Naive thymus-derived CD4-positive, alpha-beta T cell (primary cell): ENCODE data around the gene SMIM41. TPM values are rescaled to one million over a fixed set of nuclear protein-coding genes. Genes with fewer than 3 reads are reported as not detected.
"Not testable (repeated sequence)": the region's sequence is repeated elsewhere in the genome, so short reads cannot be mapped to it uniquely, and the experiment has no call there.

Experiments used
- ATAC-seq: fragments of 150-1000 bp; cut with Tn5 transposase; 2 replicates; pipeline ENCODE4 v1.10.0; 2021; ENCODE audit warnings: mild to moderate bottlenecking, moderate library complexity
- CTCF ChIA-PET: fragments of 350-600 bp; sonication (Branson Sonifier 250); formaldehyde crosslinking; loops from one replicate; lab custom pipeline; 2021; ENCODE audit warnings: antibody characterized with exemption; lab: Charles Lee
- POLR2A ChIA-PET: fragments of 350-600 bp; sonication (Branson Sonifier 250); formaldehyde crosslinking; loops from one replicate; lab custom pipeline; 2021; ENCODE audit warnings: antibody characterized with exemption, inconsistent platforms; lab: Charles Lee
- DNase-seq, 9 donors: peaks; one replicate each; pipeline versions ENCODE4 v3.0.0 to v3.0.0-alpha.2; 2020 to 2022; ENCODE audit warnings: mixed read lengths in 1 of 9
- H3K27ac ChIP-seq: one replicate; pipeline ENCODE4 v1.7.0; 2013; ENCODE audit warnings: mild to moderate bottlenecking, low read depth, low read length, moderate library complexity
- H3K27me3 ChIP-seq, 2 donors: one replicate each; pipeline ENCODE4 v1.7.0; 2013; ENCODE audit warnings: low read length in 2 of 2, mild to moderate bottlenecking in 2 of 2, moderate library complexity in 2 of 2; ENCODE audit not compliant: control insufficient read depth in 2 of 2, insufficient read depth in 2 of 2
- H3K36me3 ChIP-seq, 3 experiments: 1 replicate in 2 of 3; 2 replicates in 1 of 3; pipeline ENCODE4 v1.7.0; 2013; ENCODE audit warnings: low read length in 3 of 3, mild to moderate bottlenecking in 3 of 3, moderate library complexity in 1 of 3; ENCODE audit not compliant: insufficient read depth in 3 of 3, control insufficient read depth in 2 of 3
- H3K4me1 ChIP-seq, 2 donors: one replicate each; pipeline ENCODE4 v1.7.0; 2013; ENCODE audit warnings: low read length in 2 of 2, mild to moderate bottlenecking in 2 of 2, moderate library complexity in 1 of 2; ENCODE audit not compliant: control insufficient read depth in 2 of 2, insufficient read depth in 2 of 2
- H3K4me3 ChIP-seq: 2 replicates; pipeline ENCODE4 v1.7.0; 2013; ENCODE audit warnings: mild to moderate bottlenecking, low read length
- H3K9me3 ChIP-seq, 3 experiments: 1 replicate in 2 of 3; 2 replicates in 1 of 3; pipeline ENCODE4 v1.7.0; 2013; ENCODE audit warnings: low read length in 3 of 3; ENCODE audit not compliant: control insufficient read depth in 2 of 3
- H3K27ac Mint-ChIP-seq, 9 donors: one replicate each; pipeline ENCODE4 v1.8.0; 2020 to 2022; ENCODE audit warnings: mixed read lengths in 9 of 9, mild to moderate bottlenecking in 8 of 9, moderate library complexity in 5 of 9, inconsistent platforms in 2 of 9
- H3K27me3 Mint-ChIP-seq, 5 donors: one replicate each; pipeline ENCODE4 v1.8.0; 2021 to 2022; ENCODE audit warnings: mixed read lengths in 5 of 5, mild to moderate bottlenecking in 1 of 5
- H3K36me3 Mint-ChIP-seq, 5 donors: one replicate each; pipeline ENCODE4 v1.8.0; 2020 to 2022; ENCODE audit warnings: mixed read lengths in 5 of 5, mild to moderate bottlenecking in 3 of 5, inconsistent platforms in 1 of 5
- H3K4me1 Mint-ChIP-seq, 7 donors: one replicate each; pipeline ENCODE4 v1.8.0; 2020 to 2022; ENCODE audit warnings: mixed read lengths in 7 of 7, mild to moderate bottlenecking in 3 of 7, inconsistent platforms in 1 of 7
- H3K4me3 Mint-ChIP-seq, 10 donors: one replicate each; pipeline ENCODE4 v1.8.0; 2020 to 2022; ENCODE audit warnings: mild to moderate bottlenecking in 10 of 10, mixed read lengths in 10 of 10, moderate library complexity in 6 of 10, inconsistent platforms in 2 of 10
- H3K9me3 Mint-ChIP-seq, 11 donors: one replicate each; pipeline ENCODE4 v1.8.0; 2020 to 2022; ENCODE audit warnings: mixed read lengths in 11 of 11, mild to moderate bottlenecking in 4 of 11, inconsistent platforms in 1 of 11, moderate library complexity in 1 of 11
- intact Hi-C, 2 donors: fragments of 100-400 bp; cut with micrococcal nuclease; formaldehyde crosslinking; loops; one replicate each; pipeline ENCODE4 v1.15.1; 2023
- polyA plus RNA-seq, 2 donors: library from polyadenylated mRNA; unstranded; fragments of 300-500 nt; fragmentation: Illumina TruSeq; gene quantifications; one replicate each; pipeline ENCODE4 v1.2.3, GENCODE V29; 2021
- total RNA-seq, 6 experiments: library from RNA in 5 of 6; stranded (reverse) in 5 of 6; gene quantifications; 1 replicate in 5 of 6; 2 replicates in 1 of 6; pipeline ENCODE4 v1.2.3 and lab custom pipeline; 2021 to 2026

The SMIM41 gene
- total and polyA plus RNA-seq, 7 experiments from 2014 or later, result 0.24 to 0.27 TPM; not detected in 5

- ATAC-seq (no peak), DNase-seq (no peak)
- ChIA-PET CTCF (interaction anchor here (0.5 to 1.7 kb wide), 2 partner anchors 65 to 384 kb away, joined by 3 to 9 read pairs; no protein-coding TSS in a partner anchor), POLR2A (no interaction called here)
- H3K27ac Mint-ChIP-seq, result no peak overlapping the region
- H3K27me3 ChIP-seq, result peaks cover 0 to 4% of the 10 kb centered on the region in 2 donors
- no peaks in the 10 kb centered on the region for H3K4me1 ChIP-seq
- no peaks in the 10 kb centered on the region for H3K4me1 Mint-ChIP-seq
- peaks cover 0 to 1% (median 0%) of the 10 kb centered on the region in 11 donors for H3K9me3 Mint-ChIP-seq
- H3K27me3 Mint-ChIP-seq, result peaks cover 45 to 74% (median 56%) of the 10 kb centered on the region in 5 donors
- intact Hi-C loops, result no loop called here
- H3K9me3 ChIP-seq, result no peaks in the 10 kb centered on the region
- H3K4me3 Mint-ChIP-seq, result no peak overlapping the region
- H3K36me3 Mint-ChIP-seq, result peaks cover 0 to 3% (median 0%) of the 10 kb centered on the region in 5 donors
- no peak overlapping the region for H3K27ac ChIP-seq
- H3K36me3 ChIP-seq, result no peaks in the 10 kb centered on the region
- H3K4me3 ChIP-seq, result no peak overlapping the region
These were observed 11.6 kb downstream of the SMIM41 start for GRCh38 chr12:52091061-52091460.

GRCh38 chr12:52091869-52092268 is 12.4 kb downstream of the SMIM41 start:
- H3K4me1 ChIP-seq, result no peaks in the 10 kb centered on the region
- Mint-ChIP-seq H3K4me1 (no peaks in the 10 kb centered on the region), H3K27me3 (peaks cover 46 to 71% (median 56%) of the 10 kb centered on the region in 5 donors), H3K4me3 (no peak overlapping the region), H3K27ac (no peak overlapping the region), H3K9me3 (peaks cover 0 to 1% (median 0%) of the 10 kb centered on the region in 11 donors), H3K36me3 (peaks cover 0 to 3% (median 0%) of the 10 kb centered on the region in 5 donors)
- H3K9me3 ChIP-seq, result no peaks in the 10 kb centered on the region
- H3K27ac ChIP-seq, result no peak overlapping the region
- no peaks in the 10 kb centered on the region for H3K36me3 ChIP-seq
- CTCF ChIA-PET, result interaction anchor here (1.7 kb wide), 1 partner anchor 66 kb away, joined by 9 read pairs; no protein-coding TSS in a partner anchor
- POLR2A ChIA-PET, result no interaction called here
- no peak for DNase-seq
- ATAC-seq, result no peak
- intact Hi-C loops, result no loop called here
- H3K27me3 ChIP-seq, result peaks cover 0 to 4% of the 10 kb centered on the region in 2 donors
- H3K4me3 ChIP-seq, result no peak overlapping the region

GRCh38 chr12:52093346-52093745 is 13.8 kb downstream of the SMIM41 start:
- H3K27me3 Mint-ChIP-seq, result peaks cover 40 to 68% (median 50%) of the 10 kb centered on the region in 5 donors
- peaks cover 0 to 3% (median 0%) of the 10 kb centered on the region in 5 donors for H3K36me3 Mint-ChIP-seq
- no peak overlapping the region for H3K27ac ChIP-seq
- H3K9me3 ChIP-seq, result no peaks in the 10 kb centered on the region
- DNase-seq (no peak), ATAC-seq (no peak)
- H3K27ac Mint-ChIP-seq, result no peak overlapping the region
- H3K4me1 Mint-ChIP-seq, result no peaks in the 10 kb centered on the region
- peaks cover 0 to 4% of the 10 kb centered on the region in 2 donors for H3K27me3 ChIP-seq
- H3K9me3 Mint-ChIP-seq, result peaks cover 0 to 1% (median 0%) of the 10 kb centered on the region in 11 donors
- no peak overlapping the region for H3K4me3 ChIP-seq
- CTCF ChIA-PET, result no interaction called here
- H3K4me3 Mint-ChIP-seq, result no peak overlapping the region
- POLR2A ChIA-PET, result no interaction called here
- no peaks in the 10 kb centered on the region for H3K36me3 ChIP-seq
- H3K4me1 ChIP-seq, result no peaks in the 10 kb centered on the region
- intact Hi-C loops, result no loop called here

GRCh38 chr12:52096332-52097044 is 17.0 kb downstream of the SMIM41 start:
- CTCF ChIA-PET, result no interaction called here
- Histone ChIP-seq H3K4me3 (no peak overlapping the region), H3K4me1 (no peaks in the 10 kb centered on the region), H3K27ac (no peak overlapping the region), H3K9me3 (no peaks in the 10 kb centered on the region), H3K36me3 (no peaks in the 10 kb centered on the region), H3K27me3 (peaks cover 0 to 2% of the 10 kb centered on the region in 2 donors)
- DNase-seq (no peak), ATAC-seq (no peak)
- no peak overlapping the region for H3K27ac Mint-ChIP-seq
- POLR2A ChIA-PET, result no interaction called here
- peaks cover 0 to 3% (median 0%) of the 10 kb centered on the region in 11 donors for H3K9me3 Mint-ChIP-seq
- intact Hi-C loops, result no loop called here
- H3K36me3 Mint-ChIP-seq, result no peaks in the 10 kb centered on the region
- H3K4me3 Mint-ChIP-seq, result no peak overlapping the region
- no peaks in the 10 kb centered on the region for H3K4me1 Mint-ChIP-seq
- peaks cover 22 to 55% (median 52%) of the 10 kb centered on the region in 5 donors for H3K27me3 Mint-ChIP-seq

GRCh38 chr12:52097045-52097666 is 17.7 kb downstream of the SMIM41 start:
- H3K36me3 ChIP-seq, result no peaks in the 10 kb centered on the region
- H3K4me1 Mint-ChIP-seq, result no peaks in the 10 kb centered on the region
- H3K9me3 ChIP-seq, result no peaks in the 10 kb centered on the region
- POLR2A ChIA-PET, result no interaction called here
- DNase-seq, result no peak
- peaks cover 0 to 3% (median 0%) of the 10 kb centered on the region in 11 donors for H3K9me3 Mint-ChIP-seq
- no peak overlapping the region for H3K4me3 Mint-ChIP-seq
- no peaks in the 10 kb centered on the region for H3K4me1 ChIP-seq
- no peak overlapping the region for H3K27ac ChIP-seq
- no peak overlapping the region for H3K27ac Mint-ChIP-seq
- CTCF ChIA-PET, result no interaction called here
- intact Hi-C loops, result no loop called here
- peaks cover 21 to 54% (median 52%) of the 10 kb centered on the region in 5 donors for H3K27me3 Mint-ChIP-seq
- H3K4me3 ChIP-seq, result no peak overlapping the region
- H3K36me3 Mint-ChIP-seq, result no peaks in the 10 kb centered on the region
- H3K27me3 ChIP-seq, result no peaks in the 10 kb centered on the region
- no peak for ATAC-seq

- H3K4me3 Mint-ChIP-seq, CTCF ChIA-PET, H3K27ac Mint-ChIP-seq, POLR2A ChIA-PET, H3K4me1 Mint-ChIP-seq, H3K4me1 ChIP-seq, ATAC-seq, H3K27me3 ChIP-seq, intact Hi-C loops, H3K9me3 ChIP-seq, H3K36me3 ChIP-seq, H3K9me3 Mint-ChIP-seq, H3K27ac ChIP-seq, DNase-seq, H3K4me3 ChIP-seq, H3K36me3 Mint-ChIP-seq: not testable (repeated sequence)
- H3K27me3 Mint-ChIP-seq, result peaks cover 59 to 67% (median 59%) of the 10 kb centered on the region in 5 donors
These were observed 25.1 kb downstream of the SMIM41 start for GRCh38 chr12:52104431-52105089.
